ENCODE measurements around the gene SZRD1.

The SZRD1 gene, protein sequence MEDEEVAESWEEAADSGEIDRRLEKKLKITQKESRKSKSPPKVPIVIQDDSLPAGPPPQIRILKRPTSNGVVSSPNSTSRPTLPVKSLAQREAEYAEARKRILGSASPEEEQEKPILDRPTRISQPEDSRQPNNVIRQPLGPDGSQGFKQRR

GRCh38 chr1:16366722-16367257 lies at the start of gene SZRD1:
Gene SZRD1, plus strand, starts transcription at chr1:16367242. Its CDS starts 16 bp downstream, at chr1:16367258.
- Histone ChIP-seq H3K36me3 (ENCODE audit: low read depth) (no peaks in the 10 kb centered on the region), H3K9me3 (ENCODE audit: severe bottlenecking) (no peaks in the 10 kb centered on the region), H3K27me3 (ENCODE audit: insufficient read depth, poor library complexity, severe bottlenecking) (no peaks in the 10 kb centered on the region), H3K4me1 (ENCODE audit: insufficient read depth, poor library complexity, severe bottlenecking) (peaks cover 6% of the 10 kb centered on the region), H3K4me3 (ENCODE audit: severe bottlenecking) (peak within 1 kb of the TSS; percentile 81), H3K27ac (ENCODE audit: poor library complexity, severe bottlenecking) (peak within 1 kb of the TSS; percentile 89)
- TF ChIP-seq CTCF (IDR thresholded peaks at IDR 0.05; ENCODE audit: poor library complexity, severe bottlenecking), result no peak
- DNase-seq (ENCODE audit: low spot score), result peak; percentile 95
- peak; percentile 84 for ATAC-seq (ENCODE audit: low read depth)

DNA sequence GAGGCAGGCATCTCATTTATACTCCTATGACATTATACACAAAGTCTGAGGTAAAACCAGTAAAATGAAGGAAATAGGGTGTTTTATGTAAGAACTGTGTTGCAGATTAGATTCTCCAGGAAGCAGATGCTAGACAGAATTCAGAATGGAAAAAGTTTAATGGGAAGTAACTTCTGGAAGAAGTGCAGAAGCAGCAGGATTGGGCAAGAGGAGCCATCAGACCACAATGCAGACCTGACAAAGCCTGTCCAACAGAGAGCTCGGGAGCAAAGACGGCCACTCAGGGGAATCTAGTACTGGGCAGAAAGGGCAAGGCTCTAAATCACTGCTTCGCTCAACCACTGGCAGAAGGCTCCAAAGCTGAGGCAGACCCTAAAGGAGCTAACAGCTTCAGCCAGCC lies 48.5 kb upstream of the SZRD1 start:
- Histone ChIP-seq H3K27me3 (ENCODE audit: insufficient read depth, poor library complexity, severe bottlenecking) (no peaks in the 10 kb centered on the region), H3K36me3 (ENCODE audit: low read depth) (peaks cover 7% of the 10 kb centered on the region), H3K9me3 (ENCODE audit: severe bottlenecking) (no peaks in the 10 kb centered on the region), H3K4me1 (ENCODE audit: insufficient read depth, poor library complexity, severe bottlenecking) (peaks cover 10% of the 10 kb centered on the region), H3K4me3 (ENCODE audit: severe bottlenecking) (no peak overlapping the region), H3K27ac (ENCODE audit: poor library complexity, severe bottlenecking) (no peak overlapping the region)
- DNase-seq (ENCODE audit: low spot score), result no peak
- TF ChIP-seq CTCF (IDR thresholded peaks at IDR 0.05; ENCODE audit: poor library complexity, severe bottlenecking), result no peak
- no peak for ATAC-seq (ENCODE audit: low read depth)

DNA sequence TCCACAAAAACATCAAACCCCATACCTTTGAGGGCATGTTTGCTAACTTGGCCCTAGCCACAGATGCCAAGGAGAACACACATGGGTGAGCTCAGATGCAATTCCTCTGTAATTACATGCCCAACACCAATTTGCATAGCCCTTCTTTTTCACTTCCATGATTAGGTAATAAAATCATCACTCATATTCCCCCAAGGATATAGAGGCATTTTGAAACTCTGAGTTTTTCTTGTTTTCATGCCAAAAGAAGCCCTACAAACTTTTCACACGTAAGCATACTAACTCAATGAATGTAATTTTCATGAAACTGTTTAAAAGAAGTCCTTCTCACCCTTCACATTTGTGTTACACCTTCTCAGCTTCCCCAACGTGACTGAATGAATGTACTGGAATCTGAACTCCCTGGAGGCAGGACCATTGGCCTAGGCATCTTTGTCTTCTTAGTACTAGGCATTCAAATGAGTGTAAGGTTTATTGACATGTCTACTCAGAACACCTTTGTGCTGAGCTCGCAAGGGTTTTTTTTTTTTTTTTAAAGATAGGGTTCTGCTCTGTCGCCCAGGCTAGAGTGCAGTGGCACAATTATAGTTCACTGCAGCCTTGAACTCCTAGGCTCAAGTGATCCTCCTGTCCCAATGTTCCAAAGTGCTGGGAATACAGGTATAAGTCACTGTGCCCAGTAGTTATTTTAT lies 45.7 kb upstream of the SZRD1 start:
- DNase-seq (ENCODE audit: low spot score) (no peak), ATAC-seq (ENCODE audit: low read depth) (peak; percentile 67; the same call in 2 of the 3 replicates)

GRCh38 chr1:16324456-16324890 lies 42.6 kb upstream of the SZRD1 start:
- H3K27ac ChIP-seq (ENCODE audit: poor library complexity, severe bottlenecking), result no peak overlapping the region
- no peak for TF ChIP-seq CTCF (IDR thresholded peaks at IDR 0.05; ENCODE audit: poor library complexity, severe bottlenecking)
- H3K36me3 ChIP-seq (ENCODE audit: low read depth), result peaks cover 8% of the 10 kb centered on the region
- H3K4me3 ChIP-seq (ENCODE audit: severe bottlenecking), result no peak overlapping the region
- H3K4me1 ChIP-seq (ENCODE audit: insufficient read depth, poor library complexity, severe bottlenecking), result peaks cover 15% of the 10 kb centered on the region
- ATAC-seq (ENCODE audit: low read depth), result peak; percentile 89
- no peak for DNase-seq (ENCODE audit: low spot score)
- H3K27me3 ChIP-seq (ENCODE audit: insufficient read depth, poor library complexity, severe bottlenecking), result no peaks in the 10 kb centered on the region
- H3K9me3 ChIP-seq (ENCODE audit: severe bottlenecking), result no peaks in the 10 kb centered on the region

More for the DNA sequence above, 45.7 kb upstream of the SZRD1 start:
- Histone ChIP-seq H3K27me3 (ENCODE audit: insufficient read depth, poor library complexity, severe bottlenecking) (no peaks in the 10 kb centered on the region), H3K27ac (ENCODE audit: poor library complexity, severe bottlenecking) (peak overlapping the region; percentile 3), H3K36me3 (ENCODE audit: low read depth) (no peaks in the 10 kb centered on the region), H3K4me3 (ENCODE audit: severe bottlenecking) (no peak overlapping the region), H3K4me1 (ENCODE audit: insufficient read depth, poor library complexity, severe bottlenecking) (peaks cover 15% of the 10 kb centered on the region), H3K9me3 (ENCODE audit: severe bottlenecking) (no peaks in the 10 kb centered on the region)
- no peak for TF ChIP-seq CTCF (IDR thresholded peaks at IDR 0.05; ENCODE audit: poor library complexity, severe bottlenecking)
